DMS 273 treated with DMSO at 0.1 percent for 48 hours (cell line): ENCODE data around the gene SULT1A2.
"Not testable (repeated sequence)": the region's sequence is repeated elsewhere in the genome, so short reads cannot be mapped to it uniquely, and the experiment has no call there.

Experiments used
- DNase-seq: peaks from one replicate; lab custom pipeline; 2025; lab: John Stamatoyannopoulos, UW

The SULT1A2 gene

DNA sequence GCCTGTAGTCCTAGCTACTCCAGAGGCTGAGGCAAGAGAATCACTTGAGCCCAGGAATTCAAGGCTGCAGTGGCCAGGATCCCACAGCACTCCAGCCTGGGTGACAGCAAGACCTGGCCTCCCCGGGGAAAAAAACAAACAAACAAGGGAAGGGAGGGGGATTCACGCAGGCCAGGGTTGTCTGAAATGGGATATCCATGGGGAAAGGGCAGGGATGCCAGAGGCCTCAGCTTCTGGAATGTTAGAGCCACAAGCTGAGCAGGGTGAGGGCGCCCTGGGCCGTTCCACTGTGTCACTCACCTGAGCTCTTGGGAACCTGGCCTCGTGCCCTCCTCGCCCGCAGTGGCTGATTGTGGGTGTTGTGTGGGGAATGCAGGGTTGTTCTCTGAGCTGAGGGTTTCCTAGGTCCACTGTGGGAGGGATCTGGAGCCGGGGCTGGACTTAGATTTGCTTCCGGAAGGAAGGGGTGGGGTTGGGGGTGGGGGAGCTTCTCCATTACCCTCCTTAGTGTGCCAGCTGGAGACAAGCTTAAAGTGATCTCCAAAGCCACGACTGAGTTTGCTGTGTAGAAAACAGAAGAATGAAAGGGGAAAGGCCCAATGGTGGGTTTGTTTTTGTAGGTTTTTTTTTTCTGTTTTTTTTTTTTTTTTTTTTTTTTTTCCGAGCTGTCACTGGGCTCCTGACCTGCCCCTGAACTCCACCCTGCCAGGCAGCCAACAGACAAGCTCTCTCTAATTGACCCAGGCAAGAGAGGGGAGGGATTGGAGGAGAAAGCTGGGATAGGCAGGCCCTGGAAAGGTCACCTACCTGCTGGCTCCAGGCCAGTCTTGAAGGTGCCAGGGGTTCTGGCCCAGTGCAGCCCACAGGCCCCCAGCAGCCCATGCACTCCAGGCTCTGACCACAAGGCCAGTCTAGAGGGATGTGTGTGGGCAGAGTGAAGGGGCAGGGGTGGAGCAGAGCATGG is 13.1 kb upstream of the SULT1A2 start, which contains the start of gene SULT1A1:
TSS of gene SULT1A1 (minus strand) at position 414 of the 964 bp plus-strand sequence. CDS start 1,189 bp downstream, outside the sequence.
- DNase-seq: no peak

DNA sequence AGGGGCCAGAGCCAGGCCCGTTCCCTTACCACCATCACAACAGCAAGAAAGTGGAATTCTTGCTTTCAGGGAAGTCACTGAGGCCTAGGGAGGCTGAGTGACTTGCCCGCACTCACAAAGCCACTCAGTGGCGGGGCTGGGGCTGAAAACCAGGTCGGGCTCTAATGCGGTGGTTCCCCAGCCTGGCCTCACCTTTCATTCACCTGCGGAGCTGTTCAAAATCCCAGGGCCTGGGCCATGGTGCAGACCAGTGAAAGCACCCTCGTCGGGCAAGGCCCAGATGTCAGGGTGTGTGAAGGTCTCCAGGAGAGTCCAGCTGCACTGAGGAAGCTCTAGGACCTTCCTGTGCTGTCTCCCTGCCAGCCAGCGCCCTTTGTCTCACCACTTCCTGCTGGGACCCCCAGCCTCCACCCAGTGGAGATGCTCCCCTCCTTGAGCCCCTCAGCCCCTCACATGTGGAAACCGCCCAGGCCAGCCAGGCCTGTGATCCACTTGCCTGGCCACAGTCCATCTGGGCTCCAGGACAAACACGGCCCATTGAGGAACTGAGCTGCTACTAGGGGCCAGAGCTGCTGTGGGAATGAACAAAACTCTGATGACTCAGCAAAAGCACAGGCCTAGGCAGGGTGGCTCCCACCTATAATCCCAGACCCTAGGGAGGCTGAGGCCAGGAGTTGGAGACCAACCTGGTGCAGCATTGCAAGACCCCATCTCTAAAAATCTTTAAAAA is 12.2 kb upstream of the SULT1A2 start:
- not testable (repeated sequence) for DNase-seq

DNA sequence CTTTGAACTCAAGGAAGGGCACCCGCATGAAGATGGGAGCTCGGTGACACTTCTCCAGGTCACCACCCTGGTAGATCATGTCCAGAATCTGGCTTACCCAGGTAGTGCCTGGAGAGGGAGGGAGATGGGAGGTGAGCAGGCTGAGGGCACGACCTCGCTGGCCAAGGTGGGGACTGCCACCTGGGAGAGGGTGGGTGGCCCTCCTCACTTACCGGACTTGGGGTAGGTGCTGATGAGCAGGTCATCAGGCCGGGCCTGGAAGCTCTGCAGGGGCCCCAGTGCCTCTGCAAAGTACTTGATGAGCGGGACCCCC is 11.6 kb upstream of the SULT1A2 start:
- DNase-seq: not testable (repeated sequence)

DNA sequence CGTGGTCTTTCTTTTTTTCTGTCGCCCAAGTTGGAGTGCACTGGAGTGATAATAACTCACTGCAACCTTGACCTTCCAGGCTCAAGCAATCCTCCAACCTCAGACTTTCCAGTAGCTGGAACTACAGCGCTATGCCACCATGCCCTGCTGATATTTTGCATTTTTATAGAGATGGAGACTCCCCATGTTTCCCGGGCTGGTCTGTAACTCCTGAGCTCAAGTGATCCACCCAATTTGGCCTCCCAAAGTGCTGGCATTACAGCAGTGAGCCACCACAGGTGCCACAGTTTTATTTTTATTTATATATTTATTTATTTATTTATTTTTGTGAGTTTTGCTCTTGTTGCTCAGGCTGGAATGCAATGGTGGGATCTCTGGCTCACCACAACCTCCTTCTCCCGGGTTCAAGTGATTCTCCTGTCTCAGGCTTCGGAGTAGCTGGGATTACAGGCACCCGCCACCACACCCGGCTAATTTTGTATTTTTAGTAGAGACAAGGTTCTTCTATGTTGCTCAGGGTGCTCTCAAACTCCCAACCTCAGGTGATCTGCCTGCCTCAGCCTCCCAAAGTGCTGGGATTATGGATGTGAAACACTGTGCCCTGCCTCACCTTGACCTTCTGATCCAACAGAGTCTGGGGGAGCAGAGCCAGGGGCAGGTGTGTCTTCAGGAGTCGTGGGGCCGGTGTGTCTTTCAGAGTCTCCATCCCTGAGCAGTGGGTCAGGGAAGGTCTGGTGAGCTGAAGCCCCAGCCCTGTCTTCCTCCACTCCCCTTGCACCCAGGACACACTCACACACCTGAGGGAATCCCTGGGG is 11.0 kb upstream of the SULT1A2 start:
- not testable (repeated sequence) for DNase-seq

DNA sequence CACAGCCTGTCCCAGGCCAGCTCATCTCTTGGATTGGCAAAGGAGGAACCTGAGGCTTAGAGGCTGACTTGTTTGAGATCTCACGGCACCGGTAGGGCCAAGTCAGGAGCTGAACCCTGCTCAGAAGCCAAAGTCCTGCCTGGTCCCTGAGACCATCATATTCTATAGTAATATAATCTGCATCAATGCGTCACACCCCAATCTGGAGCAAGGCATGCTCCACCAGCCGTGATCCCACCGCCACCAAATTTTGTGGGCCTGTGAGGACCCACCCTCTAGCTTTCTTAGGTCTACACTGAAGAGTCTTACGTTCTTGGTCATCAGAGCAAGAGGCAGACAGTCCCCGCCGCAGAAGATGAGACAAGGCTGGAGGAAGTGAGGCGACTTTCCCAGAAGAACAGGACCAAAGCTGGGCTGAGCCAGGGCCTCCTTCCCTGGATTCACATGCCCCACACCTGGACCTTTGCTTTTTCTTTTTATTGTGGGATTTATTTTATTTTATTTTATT is 10.3 kb upstream of the SULT1A2 start:
- DNase-seq: no peak

DNA sequence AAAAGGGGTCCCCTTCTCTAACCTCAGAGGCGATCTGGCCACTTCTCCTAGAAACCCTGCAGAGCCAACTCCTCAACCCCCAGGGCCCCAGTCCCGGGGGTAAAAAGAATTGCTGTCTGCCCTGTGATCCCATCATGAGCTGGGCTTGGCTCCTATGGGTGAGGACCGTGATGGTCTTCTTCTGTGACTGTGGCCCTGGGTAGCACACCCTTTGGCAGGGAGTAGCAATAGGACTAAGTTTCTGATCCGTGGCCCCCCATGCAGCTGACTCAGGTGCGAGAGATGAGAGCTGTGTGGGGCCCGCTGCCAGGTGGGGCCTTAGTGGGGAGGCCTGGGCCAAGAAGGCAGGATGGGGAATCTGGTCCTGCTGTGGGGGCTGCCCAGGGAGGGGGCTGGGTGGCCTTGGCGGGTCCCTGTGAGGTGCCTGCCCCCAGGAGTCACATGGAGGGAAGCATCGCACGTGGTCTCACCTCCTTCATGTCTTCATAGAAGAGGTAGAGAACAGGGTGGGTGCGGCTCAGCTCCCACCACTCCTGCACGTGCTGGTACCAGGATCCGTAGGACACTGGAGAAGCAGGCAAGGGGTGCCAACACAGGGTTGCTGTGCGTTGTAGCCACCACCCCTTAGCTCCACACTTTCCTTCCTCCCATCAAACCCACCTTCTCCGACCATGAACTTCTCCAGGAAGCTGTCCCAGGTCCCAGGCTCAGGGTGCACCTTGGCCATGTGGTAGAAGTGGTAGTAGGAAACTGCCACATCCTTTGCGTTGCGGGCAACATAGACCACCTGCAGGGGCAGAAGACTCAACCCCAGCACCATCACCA is 9.7 kb upstream of the SULT1A2 start:
- no peak for DNase-seq

DNA sequence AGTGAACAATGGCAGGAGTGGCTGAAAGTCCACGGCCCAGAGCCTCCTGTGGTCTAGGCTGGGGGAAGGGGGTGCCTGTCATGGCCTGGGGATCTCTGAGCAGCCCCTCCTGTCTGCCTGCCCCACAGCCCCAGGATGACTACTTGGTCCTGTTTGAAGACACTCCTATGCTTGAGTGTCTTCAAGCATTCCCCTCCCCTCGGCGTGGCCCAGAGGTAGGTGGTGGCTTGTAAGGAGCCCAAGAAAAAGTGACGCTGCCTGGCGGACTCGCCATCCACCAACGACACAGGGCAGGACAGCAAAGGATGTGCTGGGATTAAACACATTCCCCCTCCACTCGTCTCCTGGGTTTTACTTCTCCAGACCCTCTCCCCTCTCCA is 7.3 kb upstream of the SULT1A2 start:
- DNase-seq: no peak

DNA sequence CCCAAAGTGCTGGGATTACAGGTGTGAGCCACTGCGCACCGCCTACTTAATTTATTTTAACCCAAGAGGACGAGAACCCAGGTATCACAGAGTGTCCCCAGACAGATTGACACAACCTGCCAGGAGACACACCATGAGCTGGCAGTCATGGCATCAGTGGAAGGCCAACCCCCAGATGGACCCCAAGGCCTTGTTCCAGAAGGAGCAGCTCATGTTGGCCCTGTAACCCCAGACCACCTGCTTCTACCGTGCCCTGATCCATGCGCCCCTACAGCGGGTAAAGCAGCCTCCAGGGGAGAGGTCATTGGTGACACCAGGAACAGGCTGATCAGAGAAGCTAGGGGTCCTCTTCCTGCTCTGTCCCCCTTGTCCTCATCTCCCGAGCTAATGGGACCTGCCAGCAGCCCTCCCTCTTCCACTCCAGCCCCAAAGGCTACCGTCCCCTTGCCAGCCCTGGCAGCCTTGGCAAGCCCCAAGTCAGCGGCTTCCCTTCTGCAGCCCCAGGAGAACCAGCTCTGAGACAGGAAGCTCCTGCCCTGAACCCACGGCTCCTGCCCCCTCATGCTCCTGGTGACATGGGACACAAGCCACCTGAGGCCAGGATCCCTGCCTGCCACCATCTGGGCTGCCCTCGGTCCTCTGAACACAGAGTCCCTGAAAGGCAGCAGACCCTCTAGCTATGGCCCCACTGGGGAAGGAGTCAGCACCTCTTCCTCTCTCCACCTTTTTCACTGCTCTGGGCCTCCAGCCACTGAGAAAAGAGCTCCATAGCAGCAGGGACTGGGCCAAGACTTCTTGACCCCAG is 6.7 kb upstream of the SULT1A2 start:
- no peak for DNase-seq

DNA sequence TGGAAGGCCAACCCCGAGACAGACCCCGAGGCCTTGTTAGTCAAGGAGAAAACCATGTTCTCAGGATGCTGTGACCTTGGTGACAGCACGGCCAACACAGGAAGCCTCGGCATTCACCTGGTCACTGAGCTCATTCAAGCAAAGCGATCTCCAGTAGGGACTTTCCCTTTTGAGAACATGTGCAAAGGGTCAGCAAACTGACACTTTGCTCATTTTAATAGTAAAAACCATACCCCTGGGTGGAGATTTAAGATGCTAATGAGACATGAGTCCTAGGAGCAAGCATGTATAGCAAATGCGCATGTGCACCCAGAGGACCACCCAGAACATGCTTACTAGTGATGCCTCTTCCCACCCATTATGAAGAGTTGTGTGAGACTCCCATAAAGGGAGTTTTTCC is 5.7 kb upstream of the SULT1A2 start:
- DNase-seq: no peak

DNA sequence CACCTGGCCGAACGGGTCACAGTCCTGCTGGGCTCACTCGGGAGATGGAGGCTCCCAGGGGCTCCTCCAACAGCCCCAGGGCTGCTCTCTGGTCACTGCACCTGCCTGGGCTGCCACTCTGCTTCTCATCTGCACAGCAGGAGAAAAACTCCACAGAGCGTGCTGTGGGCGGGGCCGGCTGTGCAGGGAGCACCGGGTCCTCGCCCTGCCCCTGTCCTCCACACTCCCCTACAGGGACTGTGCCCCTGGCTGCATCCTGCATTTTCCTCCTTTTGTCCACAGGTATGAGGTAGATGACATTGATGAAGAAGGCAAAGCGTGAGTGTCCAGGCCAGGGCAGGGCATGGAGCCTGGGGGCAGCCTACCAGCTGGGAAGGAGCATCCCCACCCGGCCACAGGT is 5.2 kb upstream of the SULT1A2 start:
- not testable (repeated sequence) for DNase-seq

DNA sequence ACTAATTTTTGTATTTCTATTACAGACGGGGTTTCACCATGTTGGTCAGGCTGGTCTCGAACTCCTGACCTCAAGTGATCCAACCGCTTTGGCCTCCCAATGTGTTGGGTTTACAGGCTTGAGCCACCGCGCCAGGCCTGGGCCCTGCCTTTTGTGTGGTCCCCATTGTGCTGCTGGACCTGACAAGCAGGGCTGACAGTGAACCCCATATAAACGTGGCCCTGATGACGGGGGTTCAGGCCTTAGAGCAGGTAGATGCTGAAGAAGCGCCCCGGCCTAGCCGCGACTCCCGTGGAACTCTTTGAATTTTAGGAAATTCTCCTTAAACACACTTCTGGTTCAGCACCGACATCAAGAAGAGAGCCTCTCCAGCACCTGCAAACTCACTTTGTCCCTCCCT is 4.7 kb upstream of the SULT1A2 start:
- DNase-seq: not testable (repeated sequence)

DNA sequence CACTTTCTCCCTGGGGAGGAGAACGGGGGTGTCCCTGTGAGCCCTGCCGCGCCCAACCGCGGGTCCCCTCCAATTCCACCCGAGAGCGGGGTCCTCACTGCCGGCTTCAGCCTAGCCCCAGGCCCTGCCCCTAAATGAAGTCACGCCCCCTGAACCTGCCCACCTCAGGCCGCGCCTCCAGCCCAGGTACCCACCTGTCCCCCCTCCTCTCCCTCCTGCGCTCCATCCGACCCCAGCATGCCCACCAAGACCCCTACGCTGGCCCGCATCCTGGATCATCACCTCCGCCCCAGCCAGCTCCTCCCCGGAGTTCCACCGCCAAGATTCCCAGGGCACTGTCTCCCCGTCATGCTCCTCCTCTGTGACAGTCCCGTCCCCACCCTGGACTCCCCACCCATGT is 4.1 kb upstream of the SULT1A2 start:
- DNase-seq: not testable (repeated sequence)

DNA sequence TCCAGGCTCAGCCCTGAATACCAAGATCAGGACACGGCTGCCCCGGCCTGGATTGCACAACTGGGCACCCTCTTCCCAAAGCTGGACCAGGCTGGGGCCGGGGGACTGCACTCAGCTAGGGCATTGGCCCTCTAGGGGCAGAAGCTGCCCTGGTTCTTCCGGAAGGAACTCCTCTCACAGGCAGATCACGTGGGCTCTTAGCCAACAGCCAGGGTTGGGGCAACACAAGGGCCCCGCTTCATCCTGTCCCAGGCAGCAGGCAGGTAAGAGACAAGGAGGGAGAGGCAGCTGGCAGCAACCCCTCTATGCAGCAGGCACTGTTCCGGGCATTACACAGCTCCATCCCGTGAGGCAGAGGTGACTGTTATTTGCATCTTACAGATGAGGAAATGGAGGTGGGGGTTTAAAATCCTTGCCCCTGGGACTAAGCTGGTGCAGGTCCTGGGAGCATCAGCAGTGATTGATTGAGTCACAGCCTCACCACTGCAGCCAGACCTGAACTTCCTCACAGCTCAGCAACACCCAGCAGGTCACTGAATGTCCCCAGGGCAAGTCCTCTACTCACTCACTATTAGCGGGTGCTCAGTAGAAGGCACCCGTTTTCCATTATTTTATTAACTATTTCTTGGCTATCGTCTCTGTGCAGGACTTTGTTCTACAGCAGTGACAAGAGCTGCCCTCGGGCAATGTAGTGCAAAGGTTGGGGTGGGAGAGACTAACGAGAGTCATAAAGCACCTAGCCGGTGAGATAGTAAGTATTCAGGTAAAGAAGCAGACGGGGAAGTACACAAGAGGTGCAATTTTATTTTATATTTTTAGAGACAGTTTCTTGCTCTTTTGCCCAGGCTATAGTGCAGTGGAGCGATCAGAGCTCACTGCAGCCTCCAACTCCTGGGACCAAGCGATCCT is 2.8 kb upstream of the SULT1A2 start:
- DNase-seq: not testable (repeated sequence)

DNA sequence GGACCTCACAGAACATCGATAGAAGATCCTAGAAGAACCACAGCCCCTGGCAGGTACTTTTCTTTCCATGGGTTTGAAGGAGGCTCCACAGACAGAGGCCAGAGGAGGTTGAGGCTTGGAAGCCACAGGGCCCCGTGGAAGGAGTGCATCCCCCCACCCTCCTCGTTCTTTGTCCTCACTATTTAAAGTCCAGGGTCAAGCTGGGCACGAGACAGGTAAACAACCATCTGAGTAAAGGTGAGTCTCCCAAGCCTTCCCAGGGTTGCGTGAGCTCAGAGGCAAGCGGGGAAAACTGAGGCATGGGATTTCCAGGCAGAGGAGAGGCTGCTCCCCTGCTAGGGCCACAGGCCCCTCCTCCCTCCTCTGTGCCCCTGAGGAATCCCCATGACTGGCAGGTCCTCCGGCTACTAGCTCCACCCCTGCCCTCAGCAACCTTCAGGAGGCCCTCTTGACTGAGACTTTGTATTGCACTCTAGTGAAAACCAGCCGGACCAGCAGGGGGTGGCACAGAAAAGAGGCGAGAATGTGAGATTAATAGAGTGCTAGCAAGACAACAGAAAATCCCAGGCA is 927 bp upstream of the SULT1A2 start:
- no peak for DNase-seq

DNA sequence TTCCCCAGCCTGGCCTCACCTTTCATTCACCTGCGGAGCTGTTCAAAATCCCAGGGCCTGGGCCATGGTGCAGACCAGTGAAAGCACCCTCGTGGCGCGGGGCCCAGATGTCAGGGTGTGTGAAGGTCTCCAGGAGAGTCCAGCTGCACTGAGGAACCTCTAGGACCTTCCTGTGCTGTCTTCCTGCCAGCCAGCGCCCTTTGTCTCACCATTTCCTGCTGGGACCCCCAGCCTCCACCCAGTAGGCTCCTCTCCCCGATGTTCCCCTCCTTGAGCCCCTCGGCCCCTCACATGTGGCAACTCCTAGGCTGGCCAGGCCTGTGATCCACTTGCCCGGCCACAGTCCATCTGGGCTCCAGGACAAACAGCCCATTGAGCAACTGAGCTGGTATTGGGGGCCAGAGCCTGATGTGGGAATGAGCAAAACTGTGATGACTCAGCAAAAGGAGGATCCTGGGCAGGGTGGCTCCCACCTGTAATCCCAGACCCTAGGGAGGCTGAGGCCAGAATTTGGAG is 677 bp downstream of the SULT1A2 start:
- no peak for DNase-seq

DNA sequence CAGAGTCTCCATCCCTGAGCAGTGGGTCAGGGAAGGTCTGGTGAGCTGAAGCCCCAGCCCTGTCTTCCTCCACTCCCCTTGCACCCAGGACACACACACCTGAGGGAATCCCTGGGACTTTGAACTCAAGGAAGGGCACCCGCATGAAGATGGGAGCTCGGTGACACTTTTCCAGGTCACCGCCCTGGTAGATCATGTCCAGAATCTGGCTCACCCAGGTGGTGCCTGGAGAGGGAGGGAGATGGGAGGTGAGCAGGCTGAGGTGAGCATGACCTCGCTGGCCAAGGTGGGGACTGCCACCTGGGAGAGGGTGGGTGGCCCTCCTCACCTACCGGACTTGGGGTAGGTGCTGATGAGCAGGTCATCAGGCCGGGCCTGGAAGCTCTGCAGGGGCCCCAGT is 1.4 kb downstream of the SULT1A2 start:
- not testable (repeated sequence) for DNase-seq

DNA sequence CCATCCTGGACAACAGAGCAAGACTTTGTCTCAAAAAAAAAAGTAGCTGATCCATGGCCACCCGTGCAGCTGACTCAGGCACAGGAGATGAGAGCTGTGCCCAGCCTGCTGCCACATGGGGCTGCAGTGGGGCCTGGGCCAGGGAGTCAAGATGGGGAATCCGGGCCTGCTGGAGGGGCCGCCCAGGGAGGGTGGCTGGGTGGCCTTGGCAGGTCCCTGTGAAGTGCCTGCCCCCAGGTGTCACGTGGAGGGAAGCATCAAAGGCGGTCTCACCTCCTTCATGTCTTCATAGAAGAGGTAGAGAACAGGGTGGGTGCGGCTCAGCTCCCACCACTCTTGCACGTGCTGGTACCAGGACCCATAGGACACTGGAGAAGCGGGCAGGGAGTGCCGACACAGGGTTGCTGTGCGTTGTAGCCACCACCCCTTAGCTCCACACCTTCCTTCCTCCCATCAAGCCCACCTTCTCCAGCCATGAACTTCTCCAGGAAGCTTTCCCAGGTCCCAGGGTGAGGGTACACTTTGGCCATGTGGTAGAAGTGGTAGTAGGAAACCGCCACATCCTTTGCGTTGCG is 3.8 kb downstream of the SULT1A2 start:
- no peak for DNase-seq

DNA sequence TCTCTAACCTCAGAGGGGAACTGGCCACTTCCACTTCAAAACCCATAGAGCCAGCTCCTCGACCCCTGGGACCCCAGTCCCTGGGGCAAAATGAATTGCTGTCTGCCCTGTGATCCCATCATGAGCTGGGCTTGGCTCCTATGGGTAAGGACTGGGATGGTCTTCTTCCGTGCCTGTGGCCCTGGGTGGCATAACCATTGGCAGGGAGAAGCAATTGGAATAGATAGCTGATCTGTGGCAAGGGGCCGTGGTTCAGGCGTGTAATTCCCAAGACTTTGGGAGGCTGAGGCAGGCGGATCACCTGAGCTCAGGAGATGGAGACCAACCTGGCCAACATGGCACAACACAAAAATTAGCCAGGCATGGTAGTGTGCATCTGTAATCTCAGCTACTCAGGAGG is 4.3 kb downstream of the SULT1A2 start:
- no peak for DNase-seq
